Sigmoid colon (tissue), 3 donors: ENCODE results near the gene CCDC60.

ENCODE experiments used
- CTCF ChIP-seq, 4 experiments: fragments of 450-650 bp in 3 of 4; fragments of 200-600 bp in 1 of 4; IDR thresholded peaks; one replicate each; pipeline ENCODE4 v1.5.1; 2016 to 2019; ENCODE audit warnings: antibody characterized with exemption in 4 of 4, mild to moderate bottlenecking in 3 of 4, moderate library complexity in 2 of 4
- POLR2A ChIP-seq, 2 donors: fragments of 450-650 bp; IDR thresholded peaks; one replicate each; pipeline ENCODE4 v1.6.1; 2016; ENCODE audit warnings: antibody characterized with exemption in 2 of 2, mild to moderate bottlenecking in 2 of 2, moderate library complexity in 2 of 2

DNA sequence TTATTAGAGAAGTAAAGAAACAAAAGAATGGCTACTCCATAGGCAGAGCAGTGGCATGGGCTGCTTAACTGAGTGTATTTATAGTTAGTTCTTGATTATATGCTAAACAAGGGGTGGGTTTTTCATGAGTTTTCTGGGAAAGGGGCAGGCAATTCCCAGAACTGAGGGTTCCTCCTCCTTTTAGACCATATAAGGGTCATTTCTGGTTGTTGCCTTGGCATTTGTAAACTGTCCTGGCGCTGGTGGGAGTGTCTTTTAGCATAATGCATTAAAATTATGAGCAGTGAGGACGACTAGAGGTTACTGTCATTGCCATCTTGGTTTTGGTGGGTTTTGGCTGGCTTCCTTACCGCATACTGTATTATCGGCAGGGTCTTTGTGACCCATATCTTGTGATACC is 40.1 kb downstream of the CCDC60 start:
- TF ChIP-seq POLR2A (IDR thresholded peaks at IDR 0.05) (no peak), CTCF (IDR thresholded peaks at IDR 0.05) (no peak)
